Panc1 (cell line): Measurements from ENCODE around the gene BTBD9. TPM values are rescaled to one million over a fixed set of nuclear protein-coding genes. Genes with fewer than 3 reads are reported as not detected.

ENCODE experiments used
- ATAC-seq: fragments of 200-7000 bp; cut with Tn5 transposase; 2 replicates; pipeline ENCODE4 v1.9.1; 2020; ENCODE audit warnings: mild to moderate bottlenecking, moderate library complexity
- BruUV-seq: library from RNA; stranded (reverse); fragments of 400-500 nt; replicated peaks from 2 replicates; lab custom pipeline; 2021; lab: Mats Ljungman, UMichigan
- CTCF ChIA-PET: fragments of 300-600 bp; sonication (Branson Sonifier 250); formaldehyde crosslinking; loops from one replicate; lab custom pipeline; 2022; ENCODE audit warnings: antibody characterized with exemption; lab: Charles Lee
- POLR2A ChIA-PET: fragments of 300-600 bp; sonication (Branson Sonifier 250); formaldehyde crosslinking; loops from one replicate; lab custom pipeline; 2022; ENCODE audit warnings: antibody characterized with exemption; lab: Charles Lee
- DNase-seq: peaks from one replicate; pipeline ENCODE4 v3.0.0-alpha.2; 2010; ENCODE audit warnings: low read depth, low spot score
- H3K27ac ChIP-seq: 2 replicates; pipeline ENCODE4 v1.5.1; 2011; ENCODE audit warnings: mild to moderate bottlenecking, low read length, inconsistent platforms
- H3K27me3 ChIP-seq: fragments of 200-500 bp; sonication (Bioruptor generic); 2 replicates; pipeline ENCODE4 v1.6.0; 2014; ENCODE audit warnings: low read length, inconsistent platforms; ENCODE audit not compliant: control insufficient read depth, insufficient read depth
- H3K36me3 ChIP-seq: fragments of 200-500 bp; sonication (Bioruptor generic); 2 replicates; pipeline ENCODE4 v1.5.1; 2014; ENCODE audit warnings: inconsistent platforms, mild to moderate bottlenecking, low read length, moderate library complexity; ENCODE audit not compliant: control insufficient read depth, insufficient read depth
- H3K4me1 ChIP-seq: 2 replicates; pipeline ENCODE4 v1.5.1; 2011; ENCODE audit warnings: inconsistent platforms, mild to moderate bottlenecking, low read length, moderate library complexity; ENCODE audit not compliant: control insufficient read depth, insufficient read depth
- H3K4me3 ChIP-seq, 2 experiments: 2 replicates each; pipeline ENCODE4 v1.5.1; 2011 to 2012; ENCODE audit warnings: low read depth in 2 of 2, low read length in 2 of 2, mild to moderate bottlenecking in 2 of 2, inconsistent platforms in 1 of 2, moderate library complexity in 1 of 2
- H3K9me3 ChIP-seq: fragments of 200-500 bp; sonication (Bioruptor generic); 2 replicates; pipeline ENCODE4 v1.5.1; 2014; ENCODE audit warnings: low read depth, mild to moderate bottlenecking, inconsistent platforms, low read length, moderate library complexity; ENCODE audit not compliant: control insufficient read depth, insufficient read depth
- POLR2AphosphoS5 ChIP-seq: IDR thresholded peaks from 2 replicates; pipeline ENCODE4 v1.6.1; 2012; ENCODE audit warnings: mild to moderate bottlenecking, low read depth, low read length, moderate library complexity
- SIN3A ChIP-seq: IDR thresholded peaks from 2 replicates; pipeline ENCODE4 v1.6.1; 2012; ENCODE audit warnings: low read depth, mild to moderate bottlenecking, low read length, moderate library complexity, borderline replicate concordance; ENCODE audit not compliant: insufficient read depth
- TCF7L2 ChIP-seq: IDR thresholded peaks from 2 replicates; pipeline ENCODE4 v1.6.1; 2011; ENCODE audit warnings: mild to moderate bottlenecking, low read depth, low read length, inconsistent platforms
- in situ Hi-C: cut with HindIII; loops from 2 replicates; pipeline ENCODE4 v1.10.0; 2016; ENCODE audit warnings: low sequenced_read_pairs, low pct_unique_long_range_greater_than_20kb
- intact Hi-C: fragments of 100-400 bp; cut with micrococcal nuclease; formaldehyde crosslinking; loops from one replicate; pipeline ENCODE4 v1.10.0; 2022; ENCODE audit not compliant: unreplicated experiment
- total RNA-seq: library from RNA; stranded (reverse); gene quantifications from one replicate; pipeline ENCODE4 v1.2.1, GENCODE V29; 2021; ENCODE audit not compliant: unreplicated experiment
- TF ChIP-seq, protein P1 (sequence below): fragments of 450-650 bp; IDR thresholded peaks from 2 replicates; pipeline ENCODE4 v1.5.1; 2017; ENCODE audit warnings: mild to moderate bottlenecking
- TF ChIP-seq, protein P2 (sequence below), 2 experiments: IDR thresholded peaks; 2 replicates each; pipeline ENCODE4 v1.6.1; 2011 to 2012; ENCODE audit warnings: low read depth in 2 of 2, control low read depth in 1 of 2, low read length in 1 of 2, mild to moderate bottlenecking in 1 of 2, moderate library complexity in 1 of 2; ENCODE audit not compliant: insufficient read depth in 1 of 2

The BTBD9 gene
- total RNA-seq, 1 experiment from 2014 or later: 12.8 TPM

DNA sequence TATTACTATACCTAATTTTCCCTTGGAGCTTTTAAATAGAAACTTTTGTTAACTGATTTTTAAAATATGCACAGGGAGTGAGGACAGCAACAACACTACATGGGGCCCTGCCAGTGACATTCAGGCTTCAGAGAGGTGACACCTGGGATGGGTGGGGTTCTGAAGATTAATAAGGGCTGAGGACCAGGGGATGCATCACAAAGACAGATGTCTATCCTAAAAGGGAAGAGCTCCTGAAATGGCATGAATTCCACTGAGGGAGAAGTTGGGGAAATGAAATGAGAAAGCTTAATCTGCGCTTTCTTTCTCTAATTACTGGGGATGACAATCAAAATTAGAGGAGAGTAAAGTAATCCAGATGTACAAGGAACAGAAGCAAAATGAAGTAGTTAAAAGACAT lies 162.8 kb downstream of the BTBD9 start:
- no peaks in the 10 kb centered on the region for H3K9me3 ChIP-seq
- intact Hi-C loops: no loop called here
- H3K27me3 ChIP-seq: no peaks in the 10 kb centered on the region
- no peaks in the 10 kb centered on the region for H3K36me3 ChIP-seq
- no TSS peak for BruUV-seq
- CTCF ChIA-PET: no interaction called here
- in situ Hi-C loops: no loop called here
- POLR2A ChIA-PET: no interaction called here
- no peak for DNase-seq
- no peak overlapping the region for H3K4me3 ChIP-seq
- no peaks in the 10 kb centered on the region for H3K4me1 ChIP-seq
- no peak overlapping the region for H3K27ac ChIP-seq
- TF ChIP-seq TCF7L2: no peak
- TF ChIP-seq, protein P1, sequence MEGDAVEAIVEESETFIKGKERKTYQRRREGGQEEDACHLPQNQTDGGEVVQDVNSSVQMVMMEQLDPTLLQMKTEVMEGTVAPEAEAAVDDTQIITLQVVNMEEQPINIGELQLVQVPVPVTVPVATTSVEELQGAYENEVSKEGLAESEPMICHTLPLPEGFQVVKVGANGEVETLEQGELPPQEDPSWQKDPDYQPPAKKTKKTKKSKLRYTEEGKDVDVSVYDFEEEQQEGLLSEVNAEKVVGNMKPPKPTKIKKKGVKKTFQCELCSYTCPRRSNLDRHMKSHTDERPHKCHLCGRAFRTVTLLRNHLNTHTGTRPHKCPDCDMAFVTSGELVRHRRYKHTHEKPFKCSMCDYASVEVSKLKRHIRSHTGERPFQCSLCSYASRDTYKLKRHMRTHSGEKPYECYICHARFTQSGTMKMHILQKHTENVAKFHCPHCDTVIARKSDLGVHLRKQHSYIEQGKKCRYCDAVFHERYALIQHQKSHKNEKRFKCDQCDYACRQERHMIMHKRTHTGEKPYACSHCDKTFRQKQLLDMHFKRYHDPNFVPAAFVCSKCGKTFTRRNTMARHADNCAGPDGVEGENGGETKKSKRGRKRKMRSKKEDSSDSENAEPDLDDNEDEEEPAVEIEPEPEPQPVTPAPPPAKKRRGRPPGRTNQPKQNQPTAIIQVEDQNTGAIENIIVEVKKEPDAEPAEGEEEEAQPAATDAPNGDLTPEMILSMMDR: no peak
- no peak for ATAC-seq

DNA sequence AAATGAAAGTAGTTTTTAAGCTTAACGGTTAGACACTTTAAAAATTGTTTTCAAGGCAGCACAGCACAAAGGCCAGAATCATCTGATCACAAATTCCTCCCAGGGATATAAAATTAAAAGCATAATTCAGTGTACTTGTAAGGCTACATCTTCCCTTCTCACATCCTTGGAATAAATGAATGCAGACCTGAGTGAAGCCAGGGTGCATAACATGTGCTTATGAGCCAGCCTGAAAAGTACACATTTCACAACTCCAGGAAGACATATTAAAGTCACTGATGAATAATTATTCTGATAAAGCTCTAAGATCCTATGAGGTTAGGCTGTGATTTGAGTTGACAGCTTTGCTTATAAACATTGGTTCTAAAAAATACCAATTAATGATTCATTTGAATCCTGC lies 163.6 kb downstream of the BTBD9 start:
- Histone ChIP-seq H3K36me3 (no peaks in the 10 kb centered on the region), H3K4me1 (no peaks in the 10 kb centered on the region), H3K9me3 (no peaks in the 10 kb centered on the region), H3K4me3 (no peak overlapping the region), H3K27ac (no peak overlapping the region), H3K27me3 (no peaks in the 10 kb centered on the region)
- ATAC-seq (no peak), DNase-seq (no peak)
- in situ Hi-C loops (no loop called here), intact Hi-C loops (no loop called here)
- CTCF ChIA-PET: no interaction called here
- no peak for TF ChIP-seq SIN3A
- BruUV-seq: no TSS peak
- POLR2A ChIA-PET: no interaction called here

DNA sequence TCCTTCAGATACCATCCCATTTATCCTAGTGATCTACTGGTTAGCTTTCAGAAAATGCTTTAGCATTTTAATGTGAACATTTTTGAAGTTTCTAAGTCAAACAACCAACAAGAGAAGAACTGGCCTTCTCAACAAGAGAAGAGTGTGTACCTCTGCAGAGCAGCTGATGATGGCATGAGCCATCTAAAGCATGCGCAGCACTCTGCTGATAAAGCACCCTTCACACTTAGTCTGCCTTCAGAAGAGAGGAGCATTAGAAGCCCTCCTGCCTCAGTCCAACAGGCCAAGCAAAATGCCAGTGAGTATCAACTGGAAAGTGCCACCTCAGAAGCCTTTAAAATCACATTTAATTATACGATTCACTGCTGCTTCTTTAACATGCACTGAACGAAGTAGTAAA lies 169.2 kb downstream of the BTBD9 start:
- POLR2A ChIA-PET: no interaction called here
- Histone ChIP-seq H3K27me3 (no peaks in the 10 kb centered on the region), H3K4me3 (no peak overlapping the region), H3K4me1 (no peaks in the 10 kb centered on the region), H3K36me3 (no peaks in the 10 kb centered on the region), H3K27ac (no peak overlapping the region), H3K9me3 (no peaks in the 10 kb centered on the region)
- DNase-seq (no peak), ATAC-seq (no peak)
- no TSS peak for BruUV-seq
- in situ Hi-C loops: no loop called here
- CTCF ChIA-PET: no interaction called here
- TF ChIP-seq, protein P2, sequence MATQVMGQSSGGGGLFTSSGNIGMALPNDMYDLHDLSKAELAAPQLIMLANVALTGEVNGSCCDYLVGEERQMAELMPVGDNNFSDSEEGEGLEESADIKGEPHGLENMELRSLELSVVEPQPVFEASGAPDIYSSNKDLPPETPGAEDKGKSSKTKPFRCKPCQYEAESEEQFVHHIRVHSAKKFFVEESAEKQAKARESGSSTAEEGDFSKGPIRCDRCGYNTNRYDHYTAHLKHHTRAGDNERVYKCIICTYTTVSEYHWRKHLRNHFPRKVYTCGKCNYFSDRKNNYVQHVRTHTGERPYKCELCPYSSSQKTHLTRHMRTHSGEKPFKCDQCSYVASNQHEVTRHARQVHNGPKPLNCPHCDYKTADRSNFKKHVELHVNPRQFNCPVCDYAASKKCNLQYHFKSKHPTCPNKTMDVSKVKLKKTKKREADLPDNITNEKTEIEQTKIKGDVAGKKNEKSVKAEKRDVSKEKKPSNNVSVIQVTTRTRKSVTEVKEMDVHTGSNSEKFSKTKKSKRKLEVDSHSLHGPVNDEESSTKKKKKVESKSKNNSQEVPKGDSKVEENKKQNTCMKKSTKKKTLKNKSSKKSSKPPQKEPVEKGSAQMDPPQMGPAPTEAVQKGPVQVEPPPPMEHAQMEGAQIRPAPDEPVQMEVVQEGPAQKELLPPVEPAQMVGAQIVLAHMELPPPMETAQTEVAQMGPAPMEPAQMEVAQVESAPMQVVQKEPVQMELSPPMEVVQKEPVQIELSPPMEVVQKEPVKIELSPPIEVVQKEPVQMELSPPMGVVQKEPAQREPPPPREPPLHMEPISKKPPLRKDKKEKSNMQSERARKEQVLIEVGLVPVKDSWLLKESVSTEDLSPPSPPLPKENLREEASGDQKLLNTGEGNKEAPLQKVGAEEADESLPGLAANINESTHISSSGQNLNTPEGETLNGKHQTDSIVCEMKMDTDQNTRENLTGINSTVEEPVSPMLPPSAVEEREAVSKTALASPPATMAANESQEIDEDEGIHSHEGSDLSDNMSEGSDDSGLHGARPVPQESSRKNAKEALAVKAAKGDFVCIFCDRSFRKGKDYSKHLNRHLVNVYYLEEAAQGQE (IDR thresholded peaks at IDR 0.05; ENCODE audit: insufficient read depth in 1 of 2, low read depth in 2 of 2, low read length in 1 of 2): no peak
- no peak for TF ChIP-seq POLR2AphosphoS5
- TF ChIP-seq, protein P1: no peak
- no peak for TF ChIP-seq SIN3A
- TF ChIP-seq TCF7L2: no peak
- intact Hi-C loops: no loop called here
